GM19328 (cell line): ENCODE measurements around the gene RREB1.
A peak's percentile ranks its signal among the peaks of the same experiment; 100 is the strongest.

Source experiments
- ATAC-seq: cut with Tn5 transposase; IDR thresholded peaks from one replicate; pipeline ENCODE4 v1.9.1; 2021; ENCODE audit warnings: mild to moderate bottlenecking, moderate library complexity; ENCODE audit not compliant: unreplicated experiment

Gene RREB1

GRCh38 chr6:7121700-7122241 lies 14.0 kb downstream of the RREB1 start:
- ATAC-seq: no peak

- no peak for ATAC-seq
These were observed 14.9 kb downstream of the RREB1 start for GRCh38 chr6:7122684-7123083.

DNA sequence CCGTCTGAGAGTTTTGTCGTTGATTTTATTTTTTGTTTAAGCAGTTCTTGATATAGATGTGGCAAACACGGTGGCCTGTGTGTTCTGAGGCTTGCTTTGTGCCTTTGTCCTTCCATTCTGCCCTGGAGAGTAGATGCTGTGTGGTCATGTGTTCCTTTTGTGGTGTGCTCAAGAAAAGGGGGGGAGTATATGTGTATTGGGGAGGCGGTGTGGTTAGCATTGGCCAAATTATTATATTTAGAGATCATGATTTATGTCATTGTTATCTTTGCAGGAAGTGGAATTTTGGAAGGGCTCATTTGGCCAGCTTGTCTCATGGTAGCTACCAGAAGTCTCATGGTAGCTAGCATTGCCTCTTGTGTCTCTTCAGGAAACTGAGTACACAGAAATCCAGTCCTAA lies 16.4 kb downstream of the RREB1 start:
- ATAC-seq: no peak

GRCh38 chr6:7124636-7125035 lies 16.9 kb downstream of the RREB1 start:
- no peak for ATAC-seq

DNA sequence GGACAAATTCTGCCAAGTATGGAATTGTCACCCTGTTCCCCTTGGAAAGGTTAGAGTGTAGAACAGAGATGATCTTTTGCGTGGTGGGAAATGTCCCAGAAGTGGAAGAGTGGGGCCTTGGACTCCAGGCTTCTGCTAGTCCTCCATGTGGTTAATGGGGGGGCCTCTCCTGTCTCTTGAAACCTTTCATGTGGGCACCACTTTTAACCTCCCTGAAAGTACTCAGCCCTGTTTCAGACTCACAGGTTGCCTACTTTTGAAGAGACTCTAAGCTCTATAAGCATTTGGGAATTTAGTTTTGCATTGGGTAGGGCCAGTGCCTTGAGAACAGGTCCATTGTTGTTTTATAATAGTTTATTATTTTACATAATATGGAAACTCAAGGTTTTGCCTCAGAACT lies 17.5 kb downstream of the RREB1 start:
- ATAC-seq: no peak

- ATAC-seq: no peak
These were observed 19.0 kb downstream of the RREB1 start for GRCh38 chr6:7126754-7127153.

DNA sequence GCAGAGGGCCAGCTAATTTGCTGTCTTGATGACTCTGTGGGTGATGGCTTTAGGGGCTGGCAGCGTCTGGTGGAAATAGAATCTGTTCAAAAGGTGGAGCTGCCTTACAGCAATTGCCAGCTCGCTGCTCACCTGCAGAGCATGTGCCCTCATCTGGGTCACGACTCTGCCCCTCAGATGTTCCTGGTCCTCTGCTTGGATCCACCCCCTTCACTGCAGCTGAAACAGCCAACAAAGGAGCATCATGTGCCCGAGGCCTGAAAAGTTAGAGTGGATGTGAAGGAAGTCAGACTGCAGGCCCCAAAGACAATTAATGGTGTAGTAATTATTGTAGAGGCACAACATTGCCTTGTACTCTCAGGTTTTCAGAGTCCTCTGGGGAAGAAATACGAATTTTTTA lies 19.9 kb downstream of the RREB1 start:
- ATAC-seq: no peak

GRCh38 chr6:7129360-7129759 lies 21.6 kb downstream of the RREB1 start:
- no peak for ATAC-seq

DNA sequence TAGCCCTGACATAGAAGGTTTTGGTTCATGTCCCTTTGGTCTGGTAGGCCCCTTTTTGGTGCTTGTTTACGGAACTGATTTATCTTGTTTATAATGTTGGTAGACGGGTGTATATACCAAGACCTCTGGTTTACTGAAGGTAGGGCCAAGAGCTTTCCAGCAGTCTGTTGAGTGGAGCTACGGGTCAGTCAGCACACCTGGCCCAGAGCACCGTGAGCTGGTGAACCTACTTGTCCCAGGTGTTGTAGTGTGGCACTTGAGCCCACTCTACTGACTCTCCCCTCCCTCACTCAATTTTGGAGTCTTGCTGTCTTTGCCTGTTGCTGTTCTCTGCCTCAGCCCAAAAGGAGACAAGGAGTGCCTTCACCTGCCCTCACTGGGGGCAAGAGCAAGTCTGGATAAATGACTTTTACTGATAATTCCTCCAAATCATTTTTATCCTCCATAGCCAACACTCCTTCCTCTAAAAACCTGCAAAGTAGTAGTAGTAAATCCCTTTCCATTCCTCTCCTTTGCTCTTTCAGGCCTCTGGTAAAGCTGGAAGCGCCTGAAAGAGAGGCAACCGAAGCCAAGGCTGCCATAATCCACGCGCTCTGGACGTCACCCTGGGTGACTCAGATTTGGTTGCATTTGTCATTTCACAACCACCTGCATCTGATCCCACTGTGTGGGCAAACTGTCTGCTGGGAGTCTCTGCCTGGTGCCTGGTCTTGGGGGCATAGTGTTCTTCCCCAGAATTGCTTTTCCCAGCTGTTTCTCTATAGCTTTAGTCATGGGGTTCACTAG lies 22.2 kb downstream of the RREB1 start:
- ATAC-seq: no peak

GRCh38 chr6:7131390-7131789 lies 23.6 kb downstream of the RREB1 start:
- ATAC-seq: no peak

GRCh38 chr6:7132398-7133035 lies 24.8 kb downstream of the RREB1 start:
- no peak for ATAC-seq

- no peak for ATAC-seq
These were observed 27.4 kb downstream of the RREB1 start for GRCh38 chr6:7134999-7135745.

DNA sequence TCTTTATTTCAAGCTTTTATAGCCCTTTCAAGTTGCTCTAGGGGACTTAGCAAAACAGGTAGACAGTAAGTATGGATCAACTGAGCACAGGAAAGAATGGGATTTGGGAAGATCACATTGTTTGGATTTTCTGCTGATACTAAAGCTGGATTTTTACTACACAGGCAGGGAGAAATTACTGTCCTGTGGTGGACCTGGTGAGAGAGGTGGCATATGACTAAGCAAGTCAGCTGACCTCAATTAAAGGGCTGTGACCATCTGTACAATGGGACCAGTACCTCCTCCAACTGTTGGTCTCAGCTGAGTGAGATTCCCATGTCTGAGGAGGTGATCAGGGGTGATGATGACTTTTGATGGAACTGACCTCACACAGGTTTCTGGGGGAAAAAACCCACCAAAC lies 28.0 kb downstream of the RREB1 start:
- ATAC-seq: no peak

DNA sequence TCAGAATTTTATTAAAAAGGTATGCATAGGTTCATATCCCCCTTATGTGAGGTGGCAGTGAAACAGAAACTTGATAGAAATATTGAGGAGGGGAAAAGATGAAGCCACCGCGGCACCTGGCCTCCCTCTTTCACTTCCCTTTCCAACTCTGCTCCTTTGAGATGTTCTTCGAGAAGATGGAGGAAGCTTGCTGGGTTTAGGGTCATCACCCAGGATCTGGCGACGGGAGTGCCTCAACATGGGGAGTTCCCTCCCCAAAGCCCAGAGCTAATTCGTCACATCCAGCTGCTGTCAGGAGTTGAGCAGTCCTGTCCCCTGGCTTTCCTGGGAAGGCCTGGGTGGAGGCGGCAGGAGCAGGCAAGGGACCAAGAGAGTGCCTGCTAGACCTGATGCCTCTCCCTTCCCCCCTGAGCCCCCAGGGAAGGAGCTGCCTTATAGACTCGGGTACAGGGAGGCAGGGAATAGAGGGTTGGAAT lies 29.1 kb downstream of the RREB1 start:
- peak; percentile 32 for ATAC-seq

DNA sequence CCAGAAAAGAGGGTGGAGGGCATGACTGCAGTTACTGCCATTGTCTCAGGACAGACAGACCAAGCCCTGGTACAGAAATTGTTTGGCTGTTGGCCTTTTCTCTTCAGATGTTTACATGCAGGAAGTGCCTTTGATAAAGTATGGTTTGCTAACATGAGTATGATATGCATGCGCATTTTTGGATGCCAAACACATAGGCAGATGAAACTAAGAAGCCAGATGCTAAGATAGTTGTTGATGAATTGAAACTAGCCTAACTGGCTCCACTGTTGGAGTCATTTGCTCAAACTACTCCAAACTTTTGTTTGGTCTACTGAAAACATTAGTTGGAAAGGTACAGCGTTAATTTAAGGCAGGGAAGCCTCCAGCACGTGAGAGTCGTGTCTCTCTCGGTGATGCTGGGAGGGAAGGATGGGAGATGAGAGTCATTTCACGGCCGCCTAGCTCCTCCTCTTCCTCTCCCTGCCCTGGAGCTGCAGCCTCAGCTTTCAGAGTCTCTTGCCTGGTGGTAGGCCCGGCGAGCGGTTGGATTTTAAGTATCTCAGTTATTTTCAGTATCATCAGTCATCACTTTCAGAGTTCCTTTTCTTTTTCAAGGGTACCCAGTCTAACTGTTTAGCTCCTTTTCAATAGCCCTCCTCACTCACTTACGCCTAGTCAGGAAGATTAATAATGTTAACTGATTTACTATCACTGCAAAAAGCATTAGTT lies 29.7 kb downstream of the RREB1 start:
- ATAC-seq: peak; percentile 33

DNA sequence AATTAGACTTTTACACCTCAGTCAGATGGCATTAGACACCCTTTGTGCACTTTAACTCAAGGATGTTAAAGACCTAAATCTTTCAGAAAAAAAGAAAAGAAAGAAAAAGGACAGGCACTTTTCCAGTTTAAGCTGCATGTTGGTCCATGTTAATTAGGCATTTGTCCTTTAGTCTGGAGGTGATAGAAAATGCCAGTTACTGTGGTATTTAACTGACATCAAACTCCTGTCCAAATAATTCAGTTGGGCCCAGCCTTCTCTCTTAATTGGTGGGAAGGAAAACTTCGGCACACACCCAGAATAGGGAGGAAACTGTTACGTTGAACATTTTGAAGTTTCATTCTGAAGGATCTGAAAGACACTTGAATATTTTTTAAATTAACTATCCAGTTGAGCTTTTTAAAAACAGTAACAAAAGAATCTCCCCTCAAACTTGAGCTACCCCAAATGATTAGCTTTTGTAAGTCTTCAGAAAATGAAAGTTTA lies 30.3 kb downstream of the RREB1 start:
- no peak for ATAC-seq

DNA sequence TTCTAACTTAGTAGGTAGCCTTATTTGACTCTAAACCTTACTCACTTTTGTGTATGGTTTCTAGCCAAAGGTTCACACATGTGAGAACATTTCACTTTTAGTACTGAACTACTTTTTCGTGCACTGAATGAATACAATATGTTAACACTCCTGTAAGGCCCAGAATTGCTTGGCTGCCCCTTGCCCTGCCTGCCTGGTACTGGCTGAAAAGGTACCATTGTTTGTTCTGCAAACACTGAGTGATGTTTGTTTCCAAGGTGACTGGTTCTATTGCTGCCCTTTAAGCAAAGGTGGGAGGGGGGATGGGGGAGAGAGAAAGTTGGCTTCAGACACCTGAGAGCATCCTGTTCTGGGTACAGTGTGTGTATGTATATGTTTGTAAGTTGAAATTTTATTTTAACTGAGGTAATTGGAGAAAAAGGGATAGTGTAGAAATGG lies 31.2 kb downstream of the RREB1 start:
- ATAC-seq: no peak

DNA sequence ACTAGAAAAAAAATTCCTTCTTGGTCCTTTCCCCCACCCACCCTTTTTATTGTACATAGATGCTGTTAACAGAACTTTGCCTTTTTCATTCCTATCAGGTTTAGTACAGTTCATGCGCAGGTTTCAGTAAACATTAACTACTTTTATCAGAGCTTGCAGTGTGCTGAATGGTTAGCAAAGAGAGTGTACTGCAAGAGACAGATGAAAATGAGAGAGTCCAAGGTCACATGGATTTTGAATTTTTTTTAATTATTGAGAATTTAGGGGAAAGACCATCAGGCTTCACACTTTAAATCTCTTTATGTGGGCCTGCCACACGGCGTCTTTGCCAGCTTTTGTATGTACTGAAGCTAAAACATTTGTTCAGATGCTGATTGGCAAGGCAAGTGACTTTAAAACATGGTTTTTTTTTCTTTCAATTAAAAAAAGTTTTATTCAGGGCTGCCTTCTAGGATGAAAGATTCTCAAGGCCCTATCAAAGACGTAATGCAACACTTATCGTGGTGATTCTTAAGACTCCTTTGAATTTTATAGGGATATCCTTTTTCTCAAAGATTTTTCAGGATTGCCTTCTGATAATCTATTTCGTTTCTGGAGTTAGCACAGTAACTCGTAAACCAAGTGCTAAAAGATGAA lies 32.2 kb downstream of the RREB1 start:
- no peak for ATAC-seq

- peak; percentile 50 for ATAC-seq
These were observed 33.0 kb downstream of the RREB1 start for GRCh38 chr6:7140631-7141378.
